ENCODE data around the gene TENT5A.

TENT5A gene

DNA sequence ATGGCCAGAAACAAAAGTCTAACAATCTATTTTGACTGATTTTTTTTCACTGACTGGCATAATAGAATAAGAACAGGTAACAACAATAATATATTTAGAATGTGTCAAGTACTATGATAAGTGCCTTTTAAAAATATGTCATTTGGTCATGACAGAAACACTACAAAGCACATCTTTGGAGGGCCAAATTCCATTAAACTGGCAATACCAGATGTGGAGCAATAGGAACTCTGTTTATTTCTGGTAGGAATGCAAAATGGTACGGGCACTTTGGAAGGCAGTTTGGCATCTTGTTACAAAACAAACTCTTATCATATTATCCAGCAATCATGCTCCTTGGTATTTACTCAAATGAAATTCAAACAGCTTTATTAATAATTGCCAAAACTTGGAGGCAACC lies 39.3 kb downstream of the TENT5A start:
- DNase-seq (ENCODE audit: low spot score): no peak

DNA sequence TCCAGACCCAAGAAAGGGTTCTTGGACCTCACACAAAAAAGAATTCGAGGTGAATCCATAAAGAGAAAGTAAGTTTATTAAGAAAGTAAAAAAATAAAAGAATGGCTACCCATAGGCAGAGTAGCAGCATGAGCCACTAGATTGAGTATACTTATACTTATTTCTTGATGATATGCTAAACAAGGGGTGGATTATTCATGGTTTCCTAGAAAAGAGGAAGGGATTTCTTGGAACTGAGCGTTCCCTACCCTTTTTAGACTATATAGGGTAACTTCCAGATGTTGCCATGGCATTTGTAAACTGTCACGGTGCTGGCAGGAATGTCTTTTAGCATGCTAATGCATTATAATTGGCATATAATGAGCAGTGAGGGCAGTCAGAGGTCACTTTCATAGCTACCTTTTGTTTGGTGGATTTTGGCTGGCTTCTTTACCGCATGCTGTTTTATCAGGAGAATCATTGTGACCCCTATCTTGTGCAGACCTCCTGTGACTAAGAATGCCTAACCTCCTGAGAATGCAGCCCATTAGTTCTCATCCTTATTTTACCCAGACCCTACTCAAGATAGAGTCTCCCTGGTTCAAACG lies 44.3 kb downstream of the TENT5A start:
- DNase-seq (ENCODE audit: low spot score): no peak

DNA sequence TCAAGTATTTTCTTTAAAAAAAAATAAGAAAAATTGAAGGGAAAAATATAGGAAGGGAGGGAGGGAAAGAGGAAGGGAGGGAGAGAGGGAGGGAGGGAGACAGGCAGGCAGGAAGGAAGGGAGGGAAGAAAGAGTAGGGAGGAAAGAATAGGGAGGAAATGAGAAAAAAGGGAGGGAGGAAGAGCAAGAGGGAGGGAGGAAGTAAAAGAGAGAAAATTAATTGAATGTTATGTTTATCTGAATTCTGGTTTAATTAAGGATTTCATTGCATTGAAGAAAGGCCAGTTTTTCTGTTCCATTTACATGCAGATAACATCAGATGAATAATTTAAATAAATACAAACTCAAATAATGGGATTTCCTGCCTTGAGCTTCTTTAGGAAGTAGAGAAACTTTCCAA lies 47.8 kb downstream of the TENT5A start:
- no peak for DNase-seq (ENCODE audit: low spot score)

- no peak for DNase-seq (ENCODE audit: low spot score)
These were observed 52.1 kb downstream of the TENT5A start for GRCh38 chr6:81700414-81700813.

DNA sequence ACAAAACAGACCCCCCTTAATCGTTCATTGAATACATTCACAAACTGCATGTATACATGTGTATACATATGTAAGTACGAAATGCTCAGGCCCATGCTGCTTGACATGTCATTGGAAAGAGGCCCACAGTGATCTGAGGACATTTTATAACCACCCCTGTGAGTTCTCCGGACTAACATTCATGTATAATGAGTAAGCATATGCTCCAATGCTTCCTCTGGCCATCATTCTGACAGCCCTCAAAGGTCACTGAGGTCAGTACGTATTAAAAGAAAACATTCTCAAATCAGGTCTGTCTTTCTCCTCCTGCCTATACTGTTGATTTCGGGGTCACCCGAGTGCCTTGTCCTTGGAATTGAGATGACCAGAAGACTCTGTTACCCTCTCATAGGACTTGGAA lies 54.9 kb downstream of the TENT5A start:
- no peak for DNase-seq (ENCODE audit: low spot score)

GRCh38 chr6:81696524-81696923 lies 56.0 kb downstream of the TENT5A start:
- DNase-seq (ENCODE audit: low spot score): no peak
